NB4 (cell line): Measurements from ENCODE around the gene CDK14.
"Not testable (repeated sequence)": the region's sequence is repeated elsewhere in the genome, so short reads cannot be mapped to it uniquely, and the experiment has no call there.

Experiments used
- DNase-seq: peaks from one replicate; pipeline ENCODE4 v3.0.0; 2010; ENCODE audit warnings: low read depth
- H3K4me3 ChIP-seq: one replicate; pipeline ENCODE4 v1.5.1; 2011; ENCODE audit warnings: mild to moderate bottlenecking, low read depth, low read length, moderate library complexity
- MAX ChIP-seq: IDR thresholded peaks from 2 replicates; pipeline ENCODE4 v1.6.1; 2011; ENCODE audit warnings: low read depth, low read length
- MYC ChIP-seq: IDR thresholded peaks from 2 replicates; pipeline ENCODE4 v1.6.1; 2011; ENCODE audit warnings: low read depth, low read length
- POLR2A ChIP-seq: IDR thresholded peaks from 2 replicates; pipeline ENCODE4 v1.6.1; 2011; ENCODE audit warnings: mild to moderate bottlenecking; ENCODE audit not compliant: insufficient read length; ENCODE audit errors: extremely low read depth
- TF ChIP-seq, protein P1 (sequence below): IDR thresholded peaks from one replicate; pipeline ENCODE4 v1.5.1; 2012; ENCODE audit warnings: low read depth, low read length

CDK14 gene

DNA sequence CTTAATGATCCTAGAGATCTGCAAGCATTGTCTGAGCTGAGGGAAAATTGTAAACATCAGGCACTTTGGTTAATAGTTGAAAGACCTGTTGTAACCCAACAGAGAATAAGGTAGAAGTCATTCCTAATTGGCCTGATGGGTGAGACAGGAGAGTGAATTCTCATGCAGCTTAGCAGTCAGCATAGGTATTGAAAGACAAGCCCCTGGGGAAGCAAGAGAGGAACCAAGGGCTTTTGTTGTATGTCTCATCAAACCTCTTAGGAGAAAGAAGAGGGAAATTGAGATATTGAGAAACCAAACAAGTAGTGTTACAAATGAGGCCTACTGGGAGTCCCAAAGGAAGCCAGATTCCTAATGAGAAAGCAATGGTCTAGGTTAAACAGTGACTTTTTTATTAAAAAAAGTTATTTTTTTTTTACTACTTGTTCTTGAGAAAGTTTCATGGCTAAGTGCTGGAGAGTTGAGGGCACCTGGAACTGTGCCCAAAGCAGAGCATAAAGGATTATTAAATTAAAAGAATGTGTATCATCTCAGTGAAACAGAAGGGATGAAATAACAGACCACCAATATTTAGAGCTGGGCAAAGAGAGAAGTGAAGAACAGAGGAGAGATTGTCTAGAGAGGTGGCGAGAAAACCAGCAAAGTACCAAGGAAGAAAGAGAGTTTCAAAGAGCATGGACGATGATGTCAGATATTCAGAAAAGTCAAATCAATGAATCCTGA, 168.9 kb downstream of the CDK14 start:
- no peak overlapping the region for H3K4me3 ChIP-seq
- peak; percentile 86 for DNase-seq
- TF ChIP-seq, protein P1, sequence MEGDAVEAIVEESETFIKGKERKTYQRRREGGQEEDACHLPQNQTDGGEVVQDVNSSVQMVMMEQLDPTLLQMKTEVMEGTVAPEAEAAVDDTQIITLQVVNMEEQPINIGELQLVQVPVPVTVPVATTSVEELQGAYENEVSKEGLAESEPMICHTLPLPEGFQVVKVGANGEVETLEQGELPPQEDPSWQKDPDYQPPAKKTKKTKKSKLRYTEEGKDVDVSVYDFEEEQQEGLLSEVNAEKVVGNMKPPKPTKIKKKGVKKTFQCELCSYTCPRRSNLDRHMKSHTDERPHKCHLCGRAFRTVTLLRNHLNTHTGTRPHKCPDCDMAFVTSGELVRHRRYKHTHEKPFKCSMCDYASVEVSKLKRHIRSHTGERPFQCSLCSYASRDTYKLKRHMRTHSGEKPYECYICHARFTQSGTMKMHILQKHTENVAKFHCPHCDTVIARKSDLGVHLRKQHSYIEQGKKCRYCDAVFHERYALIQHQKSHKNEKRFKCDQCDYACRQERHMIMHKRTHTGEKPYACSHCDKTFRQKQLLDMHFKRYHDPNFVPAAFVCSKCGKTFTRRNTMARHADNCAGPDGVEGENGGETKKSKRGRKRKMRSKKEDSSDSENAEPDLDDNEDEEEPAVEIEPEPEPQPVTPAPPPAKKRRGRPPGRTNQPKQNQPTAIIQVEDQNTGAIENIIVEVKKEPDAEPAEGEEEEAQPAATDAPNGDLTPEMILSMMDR: no peak
- no peak for TF ChIP-seq POLR2A

- no peak for TF ChIP-seq POLR2A
- no peak for TF ChIP-seq MAX
- TF ChIP-seq MYC: no peak
- TF ChIP-seq, protein P1: no peak
- H3K4me3 ChIP-seq: no peak overlapping the region
- peak; percentile 12 for DNase-seq
Measured at GRCh38 chr7:90766814-90767564, 170.9 kb downstream of the CDK14 start.

- TF ChIP-seq MAX (no peak), MYC (no peak), POLR2A (no peak)
- TF ChIP-seq, protein P1: no peak
- DNase-seq: no peak
- no peak overlapping the region for H3K4me3 ChIP-seq
Measured at GRCh38 chr7:90768301-90768700, 172.2 kb downstream of the CDK14 start.

DNA sequence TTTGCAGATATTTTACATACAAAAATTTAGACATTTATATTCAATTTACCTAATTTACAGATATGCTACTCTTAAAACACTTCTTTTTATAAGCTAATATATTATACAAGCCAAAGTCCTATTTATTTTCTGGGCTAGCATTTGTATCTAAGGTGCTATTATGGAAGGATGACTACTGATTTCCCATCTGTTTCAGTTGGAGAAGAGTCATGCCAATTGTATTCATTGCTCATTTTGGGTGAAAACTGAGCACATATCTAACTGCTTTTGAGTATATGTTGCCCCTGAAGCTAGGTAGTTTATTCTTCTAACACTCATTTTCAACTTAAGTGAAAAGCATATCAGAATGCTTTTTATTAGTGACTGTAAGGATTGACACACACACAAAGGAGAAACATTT, 172.9 kb downstream of the CDK14 start:
- no peak for DNase-seq
- TF ChIP-seq MYC: no peak
- TF ChIP-seq MAX: no peak
- H3K4me3 ChIP-seq: no peak overlapping the region

DNA sequence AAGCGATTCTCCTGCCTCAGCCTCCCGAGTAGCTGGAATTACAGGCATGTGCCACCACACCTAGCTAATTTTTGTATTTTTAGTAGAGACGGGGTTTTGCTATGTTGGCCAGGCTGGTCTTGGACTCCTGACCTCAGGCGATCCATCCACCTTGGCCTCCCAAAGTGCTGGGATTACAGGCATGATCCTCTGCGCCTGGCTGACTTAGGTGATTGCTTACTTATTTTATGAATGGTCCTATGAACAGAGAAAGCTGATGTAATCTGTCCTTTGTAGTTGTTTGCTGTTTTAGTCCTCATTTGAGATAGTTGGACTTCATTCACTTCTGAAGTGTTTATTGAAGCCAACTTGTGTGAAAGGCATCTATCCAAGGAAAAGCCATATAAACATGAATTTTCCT, 173.4 kb downstream of the CDK14 start:
- DNase-seq, H3K4me3 ChIP-seq: not testable (repeated sequence)

DNA sequence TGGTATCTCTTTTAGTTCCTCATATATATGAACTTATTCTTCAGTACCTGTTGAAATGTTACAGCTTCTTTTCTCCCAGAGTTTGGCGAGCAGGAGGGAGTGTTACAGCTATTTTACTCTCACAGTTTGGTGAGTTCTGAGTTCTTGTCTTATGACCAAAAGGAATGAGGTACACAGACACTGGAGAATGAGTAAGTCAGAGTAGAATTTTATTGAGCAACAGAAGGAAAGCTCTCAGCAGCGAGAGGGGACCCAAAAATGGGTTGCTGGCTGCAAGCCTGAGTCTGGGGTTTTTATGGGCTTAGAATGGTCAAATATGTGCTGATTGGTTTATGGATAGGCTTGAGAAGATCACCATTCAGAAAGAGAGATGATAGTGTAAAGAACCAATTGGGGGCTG, 175.2 kb downstream of the CDK14 start:
- TF ChIP-seq, protein P1: no peak
- TF ChIP-seq MYC (no peak), MAX (no peak), POLR2A (no peak)
- DNase-seq: no peak

DNA sequence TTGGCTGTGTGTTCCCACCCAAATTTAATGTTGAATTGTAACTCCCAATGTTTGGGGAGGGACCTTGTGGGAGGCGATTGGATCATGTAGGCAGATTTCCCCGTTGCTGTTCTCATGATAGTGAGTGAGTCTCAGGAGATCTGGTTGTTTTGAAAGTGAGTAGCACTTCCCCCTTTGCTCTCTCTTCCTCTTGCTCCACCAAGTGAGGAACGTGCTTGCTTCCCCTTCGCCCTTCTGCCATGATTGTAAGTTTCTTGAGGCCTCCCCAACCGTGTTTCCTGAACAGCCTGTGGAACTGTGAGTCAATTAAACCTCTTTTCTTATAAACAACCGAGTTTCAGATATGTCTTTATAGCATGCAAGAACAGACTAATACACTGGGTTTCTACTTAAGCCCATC, 176.3 kb downstream of the CDK14 start:
- TF ChIP-seq POLR2A (no peak), MAX (no peak), MYC (no peak)
- no peak overlapping the region for H3K4me3 ChIP-seq
- DNase-seq: peak; percentile 59

More for the DNA sequence above, 175.2 kb downstream of the CDK14 start:
- H3K4me3 ChIP-seq: no peak overlapping the region
